Retinal pigment epithelial cell (primary cell): ENCODE measurements around the gene ZBTB47.

ENCODE experiments used
- DNase-seq: peaks from one replicate; pipeline ENCODE4 v3.0.0-alpha.2; 2010; ENCODE audit warnings: low read depth
- H3K4me3 ChIP-seq: 2 replicates; pipeline ENCODE4 v1.5.1; 2011; ENCODE audit warnings: mild to moderate bottlenecking, low read length, control low read depth, moderate library complexity
- TF ChIP-seq, protein P1 (sequence below): conservative IDR thresholded peaks from 2 replicates; pipeline ENCODE4 v1.5.1; 2011; ENCODE audit warnings: low read depth, low read length, control low read depth, inconsistent platforms

The ZBTB47 gene

DNA sequence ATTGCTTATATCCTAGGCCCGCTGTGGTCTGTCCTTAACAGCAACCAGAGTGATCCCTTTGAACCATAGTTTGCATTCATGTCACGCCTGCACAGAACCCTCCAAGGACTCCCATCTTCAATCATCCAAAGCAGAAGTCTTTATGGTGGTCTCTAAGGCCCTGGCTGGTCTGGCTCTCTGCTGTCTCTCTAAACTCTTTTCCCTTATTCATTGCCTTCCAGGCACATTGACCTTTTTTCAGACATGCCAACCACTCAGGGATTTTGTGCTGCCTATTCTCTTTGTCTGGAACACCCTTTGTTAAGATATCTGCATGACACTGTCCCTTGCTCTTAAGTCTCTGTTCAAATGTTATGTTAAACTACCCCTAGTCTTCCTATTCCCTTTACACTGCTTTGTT is 21.9 kb upstream of the ZBTB47 start:
- TF ChIP-seq, protein P1, sequence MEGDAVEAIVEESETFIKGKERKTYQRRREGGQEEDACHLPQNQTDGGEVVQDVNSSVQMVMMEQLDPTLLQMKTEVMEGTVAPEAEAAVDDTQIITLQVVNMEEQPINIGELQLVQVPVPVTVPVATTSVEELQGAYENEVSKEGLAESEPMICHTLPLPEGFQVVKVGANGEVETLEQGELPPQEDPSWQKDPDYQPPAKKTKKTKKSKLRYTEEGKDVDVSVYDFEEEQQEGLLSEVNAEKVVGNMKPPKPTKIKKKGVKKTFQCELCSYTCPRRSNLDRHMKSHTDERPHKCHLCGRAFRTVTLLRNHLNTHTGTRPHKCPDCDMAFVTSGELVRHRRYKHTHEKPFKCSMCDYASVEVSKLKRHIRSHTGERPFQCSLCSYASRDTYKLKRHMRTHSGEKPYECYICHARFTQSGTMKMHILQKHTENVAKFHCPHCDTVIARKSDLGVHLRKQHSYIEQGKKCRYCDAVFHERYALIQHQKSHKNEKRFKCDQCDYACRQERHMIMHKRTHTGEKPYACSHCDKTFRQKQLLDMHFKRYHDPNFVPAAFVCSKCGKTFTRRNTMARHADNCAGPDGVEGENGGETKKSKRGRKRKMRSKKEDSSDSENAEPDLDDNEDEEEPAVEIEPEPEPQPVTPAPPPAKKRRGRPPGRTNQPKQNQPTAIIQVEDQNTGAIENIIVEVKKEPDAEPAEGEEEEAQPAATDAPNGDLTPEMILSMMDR = no peak

DNA sequence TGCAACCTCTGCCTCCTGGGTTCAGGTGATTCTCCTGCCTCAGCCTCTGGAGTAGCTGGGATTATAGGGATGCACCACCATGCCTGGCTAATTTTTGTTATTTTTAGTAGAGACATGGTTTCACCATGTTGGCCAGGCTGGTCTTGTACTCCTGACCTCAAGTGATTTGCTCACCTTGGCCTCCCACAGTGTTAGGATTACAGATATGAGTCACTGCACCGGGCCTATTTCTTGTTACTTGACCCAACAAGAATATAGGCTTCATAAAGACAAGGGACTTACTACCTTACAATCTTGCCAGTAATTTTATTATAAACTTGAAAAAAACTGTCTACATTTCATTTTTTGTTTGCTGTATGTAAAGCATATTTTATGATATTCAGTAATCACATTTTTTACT is 21.4 kb upstream of the ZBTB47 start:
- H3K4me3 ChIP-seq = no peak overlapping the region
- no peak for DNase-seq
- TF ChIP-seq, protein P1 = no peak

More for the DNA sequence above, 21.9 kb upstream of the ZBTB47 start:
- no peak for DNase-seq
- H3K4me3 ChIP-seq = no peak overlapping the region

DNA sequence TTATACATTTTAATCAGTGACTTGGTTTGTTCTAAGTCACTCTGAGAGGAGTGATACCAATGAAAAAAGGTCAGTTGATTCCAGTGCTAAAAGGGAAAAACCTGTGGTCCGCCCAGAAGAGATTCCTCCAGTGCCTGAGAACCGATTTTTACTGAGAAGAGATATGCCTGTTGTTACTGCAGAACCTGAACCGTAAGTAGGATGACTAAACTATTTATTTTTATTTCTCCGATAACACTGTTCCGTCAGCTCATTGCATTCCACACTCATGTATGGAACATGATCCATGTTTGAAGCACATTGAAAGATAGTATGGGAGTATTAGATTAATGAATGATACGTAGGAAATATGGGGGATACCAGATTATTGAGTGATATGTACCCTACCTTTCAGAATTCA is 20.0 kb upstream of the ZBTB47 start:
- no peak for DNase-seq
- H3K4me3 ChIP-seq = no peak overlapping the region
- TF ChIP-seq, protein P1 = no peak

DNA sequence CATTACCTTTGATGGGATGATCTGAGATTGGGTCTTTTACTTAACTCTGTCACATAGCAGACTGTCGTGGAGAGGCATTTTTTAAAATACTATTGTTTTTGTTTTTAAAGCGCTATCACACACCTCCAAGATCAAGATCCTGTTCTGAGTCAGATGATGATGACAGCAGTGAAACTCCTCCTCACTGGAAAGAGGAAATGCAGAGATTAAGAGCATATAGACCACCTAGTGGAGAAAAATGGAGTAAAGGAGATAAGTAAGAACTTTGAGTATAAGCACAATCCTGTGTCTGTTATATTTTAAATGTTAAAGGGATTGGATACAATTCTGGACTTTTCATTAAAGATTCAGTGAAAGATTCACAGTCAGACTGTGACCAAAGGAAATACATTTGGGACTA is 18.4 kb upstream of the ZBTB47 start:
- no peak for DNase-seq

DNA sequence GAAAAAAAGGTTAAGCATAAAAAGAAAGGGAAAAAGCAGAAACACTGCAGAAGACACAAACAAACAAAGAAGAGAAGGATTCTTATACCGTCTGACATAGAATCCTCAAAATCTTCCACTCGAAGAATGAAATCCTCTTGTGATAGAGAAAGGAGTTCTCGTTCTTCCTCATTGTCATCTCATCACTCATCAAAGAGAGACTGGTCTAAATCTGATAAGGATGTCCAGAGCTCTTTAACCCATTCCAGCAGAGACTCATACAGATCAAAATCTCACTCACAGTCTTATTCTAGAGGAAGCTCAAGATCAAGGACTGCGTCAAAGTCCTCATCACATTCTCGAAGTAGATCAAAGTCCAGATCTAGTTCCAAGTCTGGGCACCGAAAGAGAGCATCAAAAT is 16.5 kb upstream of the ZBTB47 start:
- DNase-seq = no peak
- TF ChIP-seq, protein P1 = no peak
- H3K4me3 ChIP-seq = no peak overlapping the region

More for the DNA sequence above, 18.4 kb upstream of the ZBTB47 start:
- TF ChIP-seq, protein P1 = no peak
- H3K4me3 ChIP-seq = no peak overlapping the region

DNA sequence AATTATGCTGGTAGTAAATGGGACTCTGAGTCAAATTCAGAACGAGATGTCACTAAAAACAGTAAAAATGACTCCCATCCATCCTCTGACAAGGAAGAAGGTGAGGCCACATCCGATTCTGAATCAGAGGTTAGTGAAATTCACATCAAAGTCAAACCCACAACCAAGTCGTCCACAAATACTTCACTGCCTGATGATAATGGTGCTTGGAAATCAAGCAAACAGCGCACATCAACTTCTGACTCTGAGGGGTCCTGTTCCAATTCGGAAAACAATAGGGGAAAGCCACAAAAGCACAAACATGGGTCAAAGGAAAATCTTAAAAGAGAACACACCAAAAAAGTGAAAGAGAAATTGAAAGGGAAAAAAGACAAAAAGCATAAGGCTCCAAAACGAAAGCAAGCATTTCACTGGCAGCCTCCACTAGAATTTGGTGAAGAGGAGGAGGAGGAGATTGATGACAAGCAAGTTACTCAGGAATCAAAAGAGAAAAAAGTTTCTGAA is 15.1 kb upstream of the ZBTB47 start:
- no peak overlapping the region for H3K4me3 ChIP-seq
- DNase-seq = no peak
- TF ChIP-seq, protein P1 = no peak

DNA sequence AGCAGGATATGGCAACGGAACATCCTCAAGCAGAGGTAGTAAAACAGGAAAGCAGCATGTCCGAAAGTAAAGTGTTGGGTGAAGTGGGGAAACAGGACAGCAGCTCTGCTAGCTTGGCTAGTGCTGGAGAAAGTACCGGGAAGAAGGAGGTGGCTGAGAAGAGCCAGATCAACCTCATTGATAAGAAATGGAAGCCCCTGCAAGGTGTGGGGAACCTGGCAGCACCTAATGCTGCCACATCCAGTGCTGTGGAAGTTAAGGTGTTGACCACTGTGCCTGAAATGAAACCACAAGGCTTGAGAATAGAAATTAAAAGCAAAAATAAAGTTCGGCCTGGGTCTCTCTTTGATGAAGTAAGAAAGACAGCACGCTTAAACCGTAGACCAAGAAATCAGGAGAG is 14.3 kb upstream of the ZBTB47 start:
- no peak for DNase-seq
- no peak overlapping the region for H3K4me3 ChIP-seq
- TF ChIP-seq, protein P1 = no peak
